ENCODE data around the gene KLHDC8A.
"Not testable (repeated sequence)": the region's sequence is repeated elsewhere in the genome, so short reads cannot be mapped to it uniquely, and the experiment has no call there.

Gene KLHDC8A, protein sequence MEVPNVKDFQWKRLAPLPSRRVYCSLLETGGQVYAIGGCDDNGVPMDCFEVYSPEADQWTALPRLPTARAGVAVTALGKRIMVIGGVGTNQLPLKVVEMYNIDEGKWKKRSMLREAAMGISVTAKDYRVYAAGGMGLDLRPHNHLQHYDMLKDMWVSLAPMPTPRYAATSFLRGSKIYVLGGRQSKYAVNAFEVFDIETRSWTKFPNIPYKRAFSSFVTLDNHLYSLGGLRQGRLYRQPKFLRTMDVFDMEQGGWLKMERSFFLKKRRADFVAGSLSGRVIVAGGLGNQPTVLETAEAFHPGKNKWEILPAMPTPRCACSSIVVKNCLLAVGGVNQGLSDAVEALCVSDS

DNA sequence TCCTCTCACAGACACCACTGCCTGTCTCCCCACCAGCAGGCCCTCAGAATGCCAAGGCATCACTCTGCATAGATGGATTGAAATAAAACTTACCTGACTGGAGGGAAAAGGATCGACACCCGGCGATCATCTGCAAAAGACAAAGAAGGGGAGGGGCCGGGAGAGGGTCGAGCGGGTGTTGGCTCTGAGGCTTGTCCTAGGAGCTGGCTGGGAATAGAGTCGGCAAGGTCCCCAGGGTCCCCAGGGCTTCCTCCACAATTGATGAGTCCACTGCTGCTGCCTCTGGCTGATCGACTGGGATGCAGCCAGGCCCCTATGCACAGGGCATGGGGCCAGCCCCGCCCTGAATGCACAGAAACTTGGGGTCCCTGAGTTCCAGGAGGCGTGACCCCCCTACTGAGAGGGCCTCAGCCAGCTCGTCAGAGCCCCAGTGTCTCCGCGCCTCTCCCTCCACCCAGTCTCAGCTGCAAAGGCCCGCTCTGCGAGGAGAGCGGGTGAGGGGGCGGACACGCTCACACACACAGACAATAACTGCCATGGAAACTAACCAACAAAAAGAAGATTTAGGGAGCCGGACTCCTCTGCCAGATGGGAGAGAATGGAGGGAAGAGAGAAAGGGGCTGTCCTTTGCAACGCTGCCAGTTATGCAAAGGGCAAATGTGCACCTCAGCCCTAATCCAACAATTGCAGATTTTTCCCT is at the start of gene KLHDC8A:
TSS of gene KLHDC8A (minus strand) at position 483 of the 700 bp plus-strand sequence. CDS start 13,318 bp downstream, outside the sequence.
- Histone ChIP-seq H3K36me3 (replicated peaks) (no peaks in the 10 kb centered on the region), H3K9me3 (no peaks in the 10 kb centered on the region), H3K4me3 (peak within 1 kb of the TSS; percentile 20), H3K4me1 (peaks cover 64% of the 10 kb centered on the region), H3K27me3 (ENCODE audit: low read depth) (no peaks in the 10 kb centered on the region)
- in situ Hi-C loops (cut with MboI; ENCODE audit: low sequenced_read_pairs), result no loop called here
- DNase-seq (ENCODE audit: low spot score in 2 of 2), result peak; percentile 79 to 84

DNA sequence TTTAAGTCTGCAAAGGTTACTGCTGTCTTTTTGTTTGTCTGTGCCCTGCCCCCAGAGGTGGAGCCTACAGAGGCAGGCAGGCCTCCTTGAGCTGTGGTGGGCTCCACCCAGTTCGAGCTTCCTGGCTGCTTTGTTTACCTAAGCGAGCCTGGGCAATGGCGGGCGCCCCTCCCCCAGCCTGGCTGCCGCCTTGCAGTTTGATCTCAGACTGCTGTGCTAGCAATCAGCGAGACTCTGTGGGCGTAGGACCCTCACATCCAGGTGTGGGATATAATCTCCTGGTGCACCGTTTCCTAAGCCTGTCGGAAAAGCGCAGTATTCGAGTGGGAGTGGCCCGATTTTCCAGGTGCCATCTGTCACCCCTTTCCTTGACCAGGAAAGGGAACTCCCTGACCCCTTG is 49.5 kb upstream of the KLHDC8A start:
- H3K9me3 ChIP-seq; H3K27me3 ChIP-seq (ENCODE audit: low read depth); H3K36me3 ChIP-seq (replicated peaks); H3K4me1 ChIP-seq; H3K4me3 ChIP-seq; in situ Hi-C loops (cut with MboI; ENCODE audit: low sequenced_read_pairs): not testable (repeated sequence)
- peak in 1 of 2 experiments; percentile 25 for DNase-seq (ENCODE audit: low spot score in 2 of 2)

DNA sequence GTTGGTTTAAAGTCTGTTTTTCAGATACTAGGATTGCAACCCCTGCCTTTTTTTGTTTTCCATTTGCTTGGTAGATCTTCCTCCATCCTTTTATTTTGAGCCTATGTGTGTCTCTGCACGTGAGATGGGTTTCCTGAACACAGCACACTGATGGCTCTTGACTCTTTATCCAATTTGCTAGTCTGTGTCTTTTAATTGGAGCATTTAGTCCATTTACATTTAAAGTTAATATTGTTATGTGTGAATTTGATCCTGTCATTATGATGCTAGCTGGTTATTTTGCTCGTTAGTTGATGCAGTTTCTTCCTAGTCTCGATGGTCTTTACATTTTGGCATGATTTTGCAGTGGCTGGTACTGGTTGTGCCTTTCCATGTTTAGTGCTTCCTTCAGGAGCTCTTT is 47.8 kb upstream of the KLHDC8A start:
- H3K4me3 ChIP-seq; H3K36me3 ChIP-seq (replicated peaks); H3K9me3 ChIP-seq; in situ Hi-C loops (cut with MboI; ENCODE audit: low sequenced_read_pairs); H3K4me1 ChIP-seq; H3K27me3 ChIP-seq (ENCODE audit: low read depth); DNase-seq (ENCODE audit: low spot score in 2 of 2): not testable (repeated sequence)

DNA sequence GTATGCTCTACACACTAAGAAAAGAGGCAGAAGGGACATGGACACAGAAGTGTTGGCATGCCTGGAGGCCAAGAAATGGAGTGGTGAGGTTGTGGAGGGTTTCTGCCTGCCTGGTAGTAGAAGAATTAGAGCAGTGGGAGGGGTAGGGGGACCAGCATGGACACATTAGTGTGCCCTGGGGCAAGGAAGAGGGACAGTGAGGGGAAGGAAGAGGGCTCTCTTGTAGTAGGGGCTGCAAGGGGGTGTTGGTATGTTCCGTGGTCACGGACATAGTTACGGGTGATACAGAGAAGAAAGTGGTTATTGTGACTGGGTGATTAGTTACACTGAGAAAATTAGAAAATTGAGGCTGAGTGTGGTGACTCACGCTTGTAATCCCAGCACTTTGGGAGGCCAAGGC is 41.9 kb upstream of the KLHDC8A start:
- no peak for DNase-seq (ENCODE audit: low spot score in 2 of 2)
- H3K36me3 ChIP-seq (replicated peaks), result no peaks in the 10 kb centered on the region
- H3K9me3 ChIP-seq, result no peaks in the 10 kb centered on the region; the same call in 1 of the 2 replicates
- H3K27me3 ChIP-seq (ENCODE audit: low read depth), result no peaks in the 10 kb centered on the region
- in situ Hi-C loops (cut with MboI; ENCODE audit: low sequenced_read_pairs), result loop anchor here (5.0 kb wide), 2 partner anchors 89 to 124 kb away; no protein-coding TSS in a partner anchor
- peaks cover 4% of the 10 kb centered on the region; the same call in 1 of the 2 replicates for H3K4me1 ChIP-seq
- no peak overlapping the region for H3K4me3 ChIP-seq

DNA sequence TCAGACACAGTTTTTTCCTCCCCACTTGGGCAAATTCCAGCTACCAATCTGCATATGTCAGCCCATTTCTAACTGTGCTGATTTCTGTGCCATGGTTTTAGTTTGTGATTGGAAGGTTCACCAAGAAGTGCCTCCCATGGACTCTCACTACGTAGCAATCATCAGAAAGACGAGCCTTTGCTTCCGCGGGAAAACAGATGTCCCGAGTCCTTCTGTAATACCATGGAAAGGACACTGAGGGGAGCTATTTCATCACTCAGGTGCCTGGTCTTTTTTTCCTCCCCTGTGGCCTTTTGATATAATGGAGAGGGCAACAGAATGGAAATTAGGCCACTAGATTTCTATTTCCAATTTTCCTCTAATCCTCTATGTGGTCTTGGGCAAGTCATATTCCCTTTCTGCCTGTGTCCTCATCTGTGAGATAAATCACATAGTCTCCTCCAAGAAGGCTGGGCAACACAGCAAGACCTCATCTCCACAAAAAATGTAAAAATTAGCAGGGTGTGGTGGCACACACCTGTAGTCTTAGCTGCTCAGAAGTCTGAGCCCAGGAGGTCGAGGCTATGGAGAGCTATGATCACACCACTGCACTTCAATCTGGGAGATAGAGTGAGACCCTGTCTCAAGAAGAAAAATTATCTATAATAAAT is 40.4 kb upstream of the KLHDC8A start:
- peaks cover 4% of the 10 kb centered on the region; the same call in 1 of the 2 replicates for H3K4me1 ChIP-seq
- H3K4me3 ChIP-seq, result no peak overlapping the region
- H3K9me3 ChIP-seq, result no peaks in the 10 kb centered on the region; the same call in 1 of the 2 replicates
- H3K27me3 ChIP-seq (ENCODE audit: low read depth), result peaks cover 2% of the 10 kb centered on the region; the same call in 1 of the 2 replicates
- no peaks in the 10 kb centered on the region for H3K36me3 ChIP-seq (replicated peaks)
- DNase-seq (ENCODE audit: low spot score in 2 of 2), result peak; percentile 72 to 89
- in situ Hi-C loops (cut with MboI; ENCODE audit: low sequenced_read_pairs), result loop anchor here (5.0 kb wide), 2 partner anchors 90 to 125 kb away; no protein-coding TSS in a partner anchor

DNA sequence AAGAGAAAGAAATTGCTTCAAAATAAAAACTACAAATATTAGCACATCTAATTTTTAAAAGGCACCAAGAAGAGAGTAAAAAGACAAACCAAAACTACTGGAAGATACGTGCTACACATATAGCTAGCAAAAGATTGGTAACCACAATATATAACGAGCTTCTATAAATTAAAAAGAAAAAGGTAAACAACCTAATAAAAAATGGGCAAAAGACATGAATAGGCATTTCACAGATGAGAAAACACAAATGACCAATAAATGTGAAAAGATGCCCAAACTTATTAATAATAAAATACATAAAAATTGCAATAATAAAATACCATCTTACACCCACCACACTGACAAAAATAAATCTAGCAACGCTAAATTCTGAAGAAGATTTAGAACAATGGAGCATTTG is 38.9 kb upstream of the KLHDC8A start:
- Histone ChIP-seq H3K4me1 (peaks cover 4% of the 10 kb centered on the region), H3K27me3 (ENCODE audit: low read depth) (peaks cover 2% of the 10 kb centered on the region; the same call in 1 of the 2 replicates), H3K4me3 (no peak overlapping the region), H3K9me3 (no peaks in the 10 kb centered on the region; the same call in 1 of the 2 replicates), H3K36me3 (replicated peaks) (no peaks in the 10 kb centered on the region)
- no peak for DNase-seq (ENCODE audit: low spot score in 2 of 2)
- in situ Hi-C loops (cut with MboI; ENCODE audit: low sequenced_read_pairs), result loop anchor here (5.0 kb wide), 2 partner anchors 92 to 127 kb away; no protein-coding TSS in a partner anchor

DNA sequence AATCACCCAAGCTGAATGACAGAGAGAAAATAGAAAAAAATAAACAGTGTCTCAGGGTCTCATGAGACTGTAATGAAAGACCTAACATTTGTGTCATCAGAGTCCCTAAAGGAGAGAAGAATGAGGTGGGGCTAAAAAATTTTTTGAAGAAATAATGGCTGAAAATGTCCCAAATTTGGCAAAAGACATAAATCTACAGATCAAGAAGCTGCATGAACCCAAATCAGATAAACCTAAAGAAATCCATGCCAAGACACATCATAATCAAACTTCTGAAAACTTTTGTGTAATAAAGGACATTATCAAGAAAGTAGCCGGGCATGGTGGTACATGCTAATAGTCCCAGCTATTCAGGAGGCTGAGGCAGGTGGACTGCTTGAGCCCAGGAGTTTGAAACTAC is 35.9 kb upstream of the KLHDC8A start:
- no peak for DNase-seq (ENCODE audit: low spot score in 2 of 2)
- H3K4me3 ChIP-seq, result no peak overlapping the region
- no peaks in the 10 kb centered on the region; the same call in 1 of the 2 replicates for H3K9me3 ChIP-seq
- H3K4me1 ChIP-seq, result peaks cover 4% of the 10 kb centered on the region
- H3K36me3 ChIP-seq (replicated peaks), result no peaks in the 10 kb centered on the region
- H3K27me3 ChIP-seq (ENCODE audit: low read depth), result peaks cover 2% of the 10 kb centered on the region; the same call in 1 of the 2 replicates
- in situ Hi-C loops (cut with MboI; ENCODE audit: low sequenced_read_pairs), result no loop called here

DNA sequence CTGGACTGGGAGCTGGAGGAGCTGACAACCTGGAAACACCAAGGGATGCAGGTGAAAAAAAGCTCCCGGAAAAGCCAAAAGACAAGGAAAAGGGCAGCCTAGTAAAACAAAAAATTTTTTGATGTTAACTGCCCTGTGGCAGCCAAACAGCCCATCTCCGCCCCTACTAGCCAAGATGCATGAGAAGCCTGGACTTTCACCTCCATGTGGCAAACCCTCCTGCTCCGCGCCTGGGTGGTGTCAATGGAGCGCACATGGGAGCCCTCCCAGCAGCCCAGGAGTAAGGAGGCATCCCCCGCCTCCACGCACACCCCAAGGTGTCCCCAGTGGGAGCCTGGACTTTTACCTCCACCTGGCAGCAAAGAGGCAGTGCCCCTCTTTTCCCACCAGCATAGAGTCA is 34.7 kb upstream of the KLHDC8A start:
- DNase-seq (ENCODE audit: low spot score in 2 of 2), result no peak
- no peaks in the 10 kb centered on the region; the same call in 1 of the 2 replicates for H3K9me3 ChIP-seq
- peaks cover 7% of the 10 kb centered on the region for H3K4me1 ChIP-seq
- H3K4me3 ChIP-seq, result no peak overlapping the region
- H3K27me3 ChIP-seq (ENCODE audit: low read depth), result peaks cover 2% of the 10 kb centered on the region; the same call in 1 of the 2 replicates
- no peaks in the 10 kb centered on the region for H3K36me3 ChIP-seq (replicated peaks)
- in situ Hi-C loops (cut with MboI; ENCODE audit: low sequenced_read_pairs), result no loop called here

DNA sequence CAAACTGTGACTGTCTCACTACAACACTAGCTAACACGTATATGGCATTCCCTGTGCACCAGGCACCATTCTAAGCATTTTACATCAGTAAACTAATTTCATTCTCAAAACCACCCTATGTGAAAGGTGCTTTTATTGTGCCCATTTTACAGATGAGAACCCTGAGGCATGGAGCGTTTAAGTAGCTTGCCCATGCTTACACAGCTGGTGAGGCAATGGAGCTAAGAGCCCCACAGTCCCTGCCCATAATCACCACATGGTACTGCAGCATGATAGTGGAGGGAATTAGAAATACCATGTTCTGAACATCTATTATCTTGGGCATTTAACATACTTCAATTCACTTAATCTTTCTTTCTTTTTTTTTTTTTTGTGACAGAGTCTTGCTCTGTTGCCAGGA is 31.1 kb upstream of the KLHDC8A start:
- Histone ChIP-seq H3K4me1 (peaks cover 17% of the 10 kb centered on the region), H3K9me3 (no peaks in the 10 kb centered on the region), H3K36me3 (replicated peaks) (no peaks in the 10 kb centered on the region), H3K4me3 (no peak overlapping the region), H3K27me3 (ENCODE audit: low read depth) (peaks cover 2% of the 10 kb centered on the region; the same call in 1 of the 2 replicates)
- in situ Hi-C loops (cut with MboI; ENCODE audit: low sequenced_read_pairs), result no loop called here
- DNase-seq (ENCODE audit: low spot score in 2 of 2), result no peak

DNA sequence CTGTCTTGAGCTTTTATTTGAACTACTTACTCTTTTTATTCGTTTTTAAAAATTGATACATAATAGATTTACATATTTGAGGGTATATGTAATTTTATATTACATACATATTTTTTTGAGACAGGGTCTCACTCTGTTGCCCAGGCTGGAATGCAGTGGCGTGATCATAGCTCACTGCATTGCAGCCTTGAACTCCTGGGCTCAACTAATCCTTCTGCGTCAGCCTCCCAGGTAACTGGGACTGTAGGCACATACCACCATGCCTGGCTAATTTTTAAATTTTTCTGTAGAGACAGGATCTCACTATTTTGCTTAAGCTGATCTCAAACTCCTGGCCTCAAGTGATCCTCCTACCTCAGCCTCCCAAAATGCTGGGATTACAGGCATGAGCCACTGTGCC is 26.3 kb upstream of the KLHDC8A start:
- H3K36me3 ChIP-seq (replicated peaks); H3K9me3 ChIP-seq; DNase-seq (ENCODE audit: low spot score in 2 of 2); H3K4me3 ChIP-seq; H3K27me3 ChIP-seq (ENCODE audit: low read depth); in situ Hi-C loops (cut with MboI; ENCODE audit: low sequenced_read_pairs): not testable (repeated sequence)
- peaks cover 32% of the 10 kb centered on the region for H3K4me1 ChIP-seq

DNA sequence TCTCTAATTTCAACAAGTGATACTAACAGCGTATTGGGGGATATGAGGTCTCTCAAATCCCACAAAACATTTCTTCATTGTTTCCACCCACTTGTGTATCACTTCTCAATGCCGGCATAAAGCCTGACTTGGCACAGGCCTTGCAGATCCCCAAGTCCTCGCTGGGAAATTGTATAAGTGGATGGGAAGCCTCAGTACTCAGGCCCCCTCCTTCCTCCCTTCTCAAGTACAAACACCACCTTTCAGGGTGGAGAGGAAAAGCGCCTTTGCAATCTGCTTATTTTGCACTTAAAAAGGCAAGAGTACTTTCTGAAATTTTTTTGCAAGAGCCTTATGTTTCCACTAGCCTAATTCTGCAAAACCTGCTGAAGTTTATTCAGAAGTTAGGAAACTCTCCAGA is 25.8 kb upstream of the KLHDC8A start:
- in situ Hi-C loops (cut with MboI; ENCODE audit: low sequenced_read_pairs), result no loop called here
- Histone ChIP-seq H3K9me3 (no peaks in the 10 kb centered on the region), H3K4me3 (no peak overlapping the region), H3K27me3 (ENCODE audit: low read depth) (no peaks in the 10 kb centered on the region), H3K36me3 (replicated peaks) (no peaks in the 10 kb centered on the region), H3K4me1 (peaks cover 32% of the 10 kb centered on the region)
- DNase-seq (ENCODE audit: low spot score in 2 of 2), result no peak

DNA sequence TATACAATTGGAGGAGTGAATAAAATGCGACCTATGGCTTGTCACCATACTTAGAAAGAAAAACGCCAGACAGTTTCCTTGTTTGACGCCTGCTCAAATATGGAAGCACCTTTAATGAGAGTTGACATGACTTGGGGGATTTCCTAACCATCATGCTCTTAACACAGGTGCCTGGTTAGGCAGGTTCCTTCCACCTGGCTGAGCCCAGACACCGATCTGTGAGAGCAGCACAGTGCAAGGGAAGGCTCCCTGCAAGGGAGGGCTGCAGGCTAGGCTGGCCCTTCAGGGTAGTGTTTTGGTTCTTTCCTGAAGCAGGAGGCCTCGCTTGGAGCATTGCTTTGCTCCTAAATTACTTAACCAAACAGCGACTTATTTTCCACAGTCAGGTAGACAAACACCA is 24.6 kb upstream of the KLHDC8A start:
- Histone ChIP-seq H3K27me3 (ENCODE audit: low read depth) (no peaks in the 10 kb centered on the region), H3K9me3 (no peaks in the 10 kb centered on the region), H3K4me1 (peaks cover 34% of the 10 kb centered on the region), H3K36me3 (replicated peaks) (no peaks in the 10 kb centered on the region), H3K4me3 (no peak overlapping the region)
- in situ Hi-C loops (cut with MboI; ENCODE audit: low sequenced_read_pairs), result no loop called here
- DNase-seq (ENCODE audit: low spot score in 2 of 2), result no peak

DNA sequence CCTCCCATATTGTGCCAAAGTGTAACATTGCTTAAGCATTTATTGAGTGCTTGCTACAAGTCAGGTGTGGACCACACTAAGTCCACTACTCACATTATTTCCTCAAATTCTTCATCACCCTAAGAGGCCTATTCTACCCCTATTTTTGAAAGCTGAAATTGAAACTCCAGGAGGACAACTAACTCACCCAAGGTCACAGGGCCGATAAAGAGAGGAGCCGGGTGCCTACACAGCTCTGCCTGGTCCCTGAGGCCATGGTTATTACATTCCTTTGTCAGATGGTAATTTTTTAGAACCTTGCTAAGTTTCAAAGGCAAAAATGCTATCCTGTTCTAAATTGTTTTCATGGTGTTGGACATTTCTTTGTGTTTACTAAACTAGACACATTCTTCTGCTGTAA is 24.2 kb upstream of the KLHDC8A start:
- in situ Hi-C loops (cut with MboI; ENCODE audit: low sequenced_read_pairs), result no loop called here
- H3K4me1 ChIP-seq, result peaks cover 38% of the 10 kb centered on the region
- no peak overlapping the region for H3K4me3 ChIP-seq
- no peaks in the 10 kb centered on the region for H3K36me3 ChIP-seq (replicated peaks)
- DNase-seq (ENCODE audit: low spot score in 2 of 2), result no peak
- H3K9me3 ChIP-seq, result no peaks in the 10 kb centered on the region
- no peaks in the 10 kb centered on the region for H3K27me3 ChIP-seq (ENCODE audit: low read depth)

Measured in HAP-1 (cell line).